ENCODE measurements around the gene PRRG4.

GRCh38 chr11:32905028-32905667, 75.4 kb downstream of the PRRG4 start:
- no peak for TF ChIP-seq POLR2AphosphoS5 (IDR thresholded peaks at IDR 0.05; ENCODE audit: low read depth)
- no peak for TF ChIP-seq EZH2 (IDR thresholded peaks at IDR 0.05; ENCODE audit: low read depth, unreplicated experiment)
- TF ChIP-seq CREB1 (CRISPR knock-in tag; IDR thresholded peaks at IDR 0.05; ENCODE audit: low read depth): no peak
- no peak for TF ChIP-seq CTCF (conservative IDR thresholded peaks at IDR 0.05; ENCODE audit: low read depth in 2 of 2)
- TF ChIP-seq REST (IDR thresholded peaks at IDR 0.05; ENCODE audit: unreplicated experiment): no peak
- TF ChIP-seq ETS1 (IDR thresholded peaks at IDR 0.05): no peak
- TF ChIP-seq JUNB (IDR thresholded peaks at IDR 0.05; ENCODE audit: unreplicated experiment): no peak
- TF ChIP-seq STAT1 (IDR thresholded peaks at IDR 0.05; ENCODE audit: unreplicated experiment): no peak
- TF ChIP-seq NANOG (IDR thresholded peaks at IDR 0.05; ENCODE audit: borderline replicate concordance): no peak
- no peak for TF ChIP-seq EZH2phosphoT487 (IDR thresholded peaks at IDR 0.05; ENCODE audit: unreplicated experiment)
- no peak for TF ChIP-seq ZNF114 (CRISPR knock-in tag; IDR thresholded peaks at IDR 0.05)
- no peak for TF ChIP-seq ZNF462 (CRISPR knock-in tag; IDR thresholded peaks at IDR 0.05)
- TF ChIP-seq ZNF331 (CRISPR knock-in tag; IDR thresholded peaks at IDR 0.05; ENCODE audit: low read depth): no peak
